CD4-positive, alpha-beta T cell treated with Interleukin-15 for 4 hours (primary cell): ENCODE data around the gene ASTN2.
"Not testable (repeated sequence)": the region's sequence is repeated elsewhere in the genome, so short reads cannot be mapped to it uniquely, and the experiment has no call there.

ENCODE experiments used
- DNase-seq: peaks from one replicate; pipeline ENCODE4 v3.0.0-alpha.2; 2020; ENCODE audit warnings: low spot score

ASTN2 gene

GRCh38 chr9:117074342-117074662, 340.6 kb downstream of the ASTN2 start:
- no peak for DNase-seq

- no peak for DNase-seq
Measured at GRCh38 chr9:117073539-117074341, 341.1 kb downstream of the ASTN2 start.

GRCh38 chr9:117073071-117073470, 341.8 kb downstream of the ASTN2 start:
- no peak for DNase-seq

GRCh38 chr9:117072216-117072615, 342.6 kb downstream of the ASTN2 start:
- DNase-seq, result no peak

GRCh38 chr9:117071673-117072207, 343.1 kb downstream of the ASTN2 start:
- DNase-seq, result not testable (repeated sequence)

- DNase-seq, result no peak
Measured at GRCh38 chr9:117063721-117064471, 351.0 kb downstream of the ASTN2 start.

GRCh38 chr9:117060963-117061362, 353.9 kb downstream of the ASTN2 start:
- no peak for DNase-seq

- DNase-seq, result no peak
Measured at GRCh38 chr9:117050007-117050406, 364.9 kb downstream of the ASTN2 start.

- DNase-seq, result no peak
Measured at GRCh38 chr9:117046666-117047327, 368.1 kb downstream of the ASTN2 start.

GRCh38 chr9:117044241-117044640, 370.6 kb downstream of the ASTN2 start:
- no peak for DNase-seq

GRCh38 chr9:117043159-117043558, 371.7 kb downstream of the ASTN2 start:
- no peak for DNase-seq

GRCh38 chr9:117035546-117035945, 379.3 kb downstream of the ASTN2 start:
- no peak for DNase-seq

- DNase-seq, result no peak
Measured at GRCh38 chr9:117034866-117035265, 380.0 kb downstream of the ASTN2 start.

GRCh38 chr9:117030254-117030768, 384.5 kb downstream of the ASTN2 start:
- DNase-seq, result no peak

GRCh38 chr9:117029341-117029740, 385.5 kb downstream of the ASTN2 start:
- DNase-seq, result no peak

- DNase-seq, result no peak
Measured at GRCh38 chr9:117028103-117028858, 386.6 kb downstream of the ASTN2 start.

- no peak for DNase-seq
Measured at GRCh38 chr9:117021906-117022305, 393.0 kb downstream of the ASTN2 start.

GRCh38 chr9:117018966-117019617, 395.8 kb downstream of the ASTN2 start:
- no peak for DNase-seq

- no peak for DNase-seq
Measured at GRCh38 chr9:117017414-117017985, 397.4 kb downstream of the ASTN2 start.

- DNase-seq, result no peak
Measured at GRCh38 chr9:117014061-117014460, 400.8 kb downstream of the ASTN2 start.
